HG03442 (cell line): ENCODE measurements around the gene ALPL.

Experiments used
- ATAC-seq: cut with Tn5 transposase; IDR thresholded peaks from one replicate; pipeline ENCODE4 v1.9.1; 2021; ENCODE audit warnings: mild to moderate bottlenecking, moderate library complexity; ENCODE audit not compliant: unreplicated experiment

The ALPL gene

GRCh38 chr1:21574466-21575151 lies 65.4 kb downstream of the ALPL start:
- no peak for ATAC-seq

DNA sequence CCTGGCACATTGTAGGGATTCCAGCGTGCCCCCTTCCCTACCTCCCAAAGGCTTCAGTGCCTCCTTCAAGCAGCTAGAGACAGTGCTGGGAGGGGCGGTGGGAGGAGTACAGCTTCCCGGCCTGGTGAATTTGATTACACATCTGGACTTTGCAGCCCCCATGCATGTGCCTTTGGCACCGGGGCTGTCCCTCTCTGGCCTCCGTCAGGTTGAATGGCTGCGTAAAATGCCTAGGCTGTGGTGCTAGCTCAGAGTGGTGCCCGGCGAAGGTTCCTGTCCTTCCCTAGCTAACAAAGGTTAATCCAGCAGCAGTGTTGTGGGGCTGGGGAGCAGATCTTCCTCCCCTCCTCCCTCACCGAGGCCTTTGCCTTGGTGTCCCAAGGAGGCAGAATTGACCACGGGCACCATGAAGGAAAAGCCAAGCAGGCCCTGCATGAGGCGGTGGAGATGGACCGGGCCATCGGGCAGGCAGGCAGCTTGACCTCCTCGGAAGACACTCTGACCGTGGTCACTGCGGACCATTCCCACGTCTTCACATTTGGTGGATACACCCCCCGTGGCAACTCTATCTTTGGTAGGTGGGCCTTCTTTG lies 66.2 kb downstream of the ALPL start:
- ATAC-seq, result no peak

DNA sequence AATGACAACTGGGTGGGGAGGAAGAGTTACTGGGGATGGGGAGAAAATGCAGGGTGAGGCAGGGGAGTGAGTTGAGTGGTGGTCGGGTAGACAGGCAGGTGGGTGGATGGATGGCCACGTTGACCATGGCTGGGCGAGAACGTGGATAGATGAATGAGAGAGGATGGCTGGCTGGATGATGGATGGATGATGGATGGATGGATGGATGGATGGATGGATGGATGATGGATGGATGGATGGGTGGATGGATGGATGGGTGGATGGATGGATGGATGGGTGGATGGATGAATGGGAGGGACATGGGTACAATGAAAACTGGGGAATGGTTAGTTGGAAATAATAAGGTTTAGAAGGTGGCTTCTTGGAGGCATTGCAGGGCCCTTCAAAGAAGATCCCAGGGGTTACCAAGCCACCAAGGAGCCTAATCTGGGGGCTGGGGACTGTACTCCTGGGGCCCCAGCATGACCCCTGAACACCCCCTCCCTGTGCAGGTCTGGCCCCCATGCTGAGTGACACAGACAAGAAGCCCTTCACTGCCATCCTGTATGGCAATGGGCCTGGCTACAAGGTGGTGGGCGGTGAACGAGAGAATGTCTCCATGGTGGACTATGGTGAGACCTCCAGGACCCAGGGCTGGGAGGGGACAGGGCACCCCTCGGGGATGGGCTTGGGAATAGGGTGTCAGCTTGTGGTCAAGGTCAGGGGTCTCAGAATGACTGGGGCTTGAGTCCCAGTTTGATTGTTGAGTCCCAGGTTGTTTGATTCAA lies 67.0 kb downstream of the ALPL start:
- ATAC-seq, result no peak

DNA sequence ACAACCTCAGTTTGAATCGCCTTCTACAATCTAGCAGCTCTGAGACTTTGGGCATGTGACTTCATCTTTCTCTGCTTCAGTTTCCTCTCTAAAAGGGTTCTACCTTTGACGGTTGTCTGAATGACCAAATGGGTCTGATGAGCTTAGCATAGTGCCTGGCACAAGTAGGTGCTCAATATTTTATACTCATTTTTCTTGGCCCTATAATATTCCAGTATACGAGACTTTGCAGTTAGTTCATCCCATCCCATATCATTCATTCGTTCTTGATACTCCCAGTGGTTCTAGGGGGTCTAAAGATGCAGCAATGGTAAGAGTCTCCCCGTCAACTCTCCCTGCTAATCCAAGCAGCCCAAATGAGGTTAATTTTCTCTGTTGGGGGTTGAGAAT lies 67.6 kb downstream of the ALPL start:
- no peak for ATAC-seq

GRCh38 chr1:21577324-21577723 lies 68.1 kb downstream of the ALPL start:
- no peak for ATAC-seq

DNA sequence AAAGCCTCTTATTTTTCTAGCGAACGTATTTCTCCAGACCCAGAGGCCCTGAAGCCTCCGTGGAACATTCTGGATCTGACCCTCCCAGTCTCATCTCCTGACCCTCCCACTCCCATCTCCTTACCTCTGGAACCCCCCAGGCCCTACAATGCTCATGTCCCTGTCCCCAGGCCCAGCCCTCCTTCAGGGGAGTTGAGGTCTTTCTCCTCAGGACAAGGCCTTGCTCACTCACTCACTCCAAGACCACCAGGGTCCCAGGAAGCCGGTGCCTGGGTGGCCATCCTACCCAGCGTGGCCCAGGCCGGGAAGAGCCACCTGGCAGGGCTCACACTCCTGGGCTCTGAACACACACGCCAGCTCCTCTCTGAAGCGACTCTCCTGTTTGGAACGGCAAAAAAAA lies 68.7 kb downstream of the ALPL start:
- no peak for ATAC-seq

DNA sequence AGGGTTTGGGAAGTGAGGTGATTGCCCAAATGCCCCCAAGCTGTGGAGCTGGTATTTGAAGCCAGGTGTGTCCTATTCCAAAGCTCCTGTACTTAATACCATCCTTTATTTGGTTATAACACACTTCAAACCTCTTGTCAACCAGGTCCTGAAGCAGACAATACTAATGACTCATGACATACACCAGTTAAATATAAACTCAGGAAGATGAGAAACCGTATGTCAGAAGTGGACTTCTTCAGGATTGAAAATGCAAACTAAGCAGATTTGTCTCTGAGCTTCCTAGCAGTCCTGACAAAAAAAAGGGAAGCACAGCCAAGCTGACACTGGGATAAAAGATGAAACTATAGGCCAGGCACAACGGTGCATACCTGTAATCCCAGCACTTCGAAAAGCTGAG lies 70.6 kb downstream of the ALPL start:
- ATAC-seq, result no peak

- ATAC-seq, result no peak
These were observed 74.9 kb downstream of the ALPL start for GRCh38 chr1:21584096-21584495.

GRCh38 chr1:21585037-21585436 lies 75.8 kb downstream of the ALPL start:
- no peak for ATAC-seq

DNA sequence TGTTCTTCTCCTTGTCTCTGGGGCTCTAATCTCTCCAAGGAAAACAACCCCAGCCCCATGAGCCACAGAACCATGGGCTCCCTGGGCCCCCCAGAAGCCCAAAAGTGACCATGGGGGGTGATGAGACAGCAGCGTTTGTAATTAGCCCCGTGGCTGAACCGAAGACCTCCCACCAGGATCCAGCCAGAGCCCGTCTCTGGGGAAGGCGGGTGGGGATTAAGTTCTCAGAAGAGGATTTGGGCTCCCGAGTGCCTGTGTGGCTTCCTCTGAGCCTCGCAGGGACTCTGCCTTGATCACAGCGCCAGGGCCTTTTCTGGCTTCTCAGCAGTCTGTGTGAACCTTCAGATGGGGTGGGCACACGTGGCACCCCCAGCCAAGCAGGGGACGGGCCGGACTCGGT lies 77.0 kb downstream of the ALPL start:
- no peak for ATAC-seq

- ATAC-seq, result no peak
These were observed 77.8 kb downstream of the ALPL start for GRCh38 chr1:21586846-21587601.

- no peak for ATAC-seq
These were observed 78.4 kb downstream of the ALPL start for GRCh38 chr1:21587602-21587953.

GRCh38 chr1:21589618-21590017 lies 80.4 kb downstream of the ALPL start:
- no peak for ATAC-seq

DNA sequence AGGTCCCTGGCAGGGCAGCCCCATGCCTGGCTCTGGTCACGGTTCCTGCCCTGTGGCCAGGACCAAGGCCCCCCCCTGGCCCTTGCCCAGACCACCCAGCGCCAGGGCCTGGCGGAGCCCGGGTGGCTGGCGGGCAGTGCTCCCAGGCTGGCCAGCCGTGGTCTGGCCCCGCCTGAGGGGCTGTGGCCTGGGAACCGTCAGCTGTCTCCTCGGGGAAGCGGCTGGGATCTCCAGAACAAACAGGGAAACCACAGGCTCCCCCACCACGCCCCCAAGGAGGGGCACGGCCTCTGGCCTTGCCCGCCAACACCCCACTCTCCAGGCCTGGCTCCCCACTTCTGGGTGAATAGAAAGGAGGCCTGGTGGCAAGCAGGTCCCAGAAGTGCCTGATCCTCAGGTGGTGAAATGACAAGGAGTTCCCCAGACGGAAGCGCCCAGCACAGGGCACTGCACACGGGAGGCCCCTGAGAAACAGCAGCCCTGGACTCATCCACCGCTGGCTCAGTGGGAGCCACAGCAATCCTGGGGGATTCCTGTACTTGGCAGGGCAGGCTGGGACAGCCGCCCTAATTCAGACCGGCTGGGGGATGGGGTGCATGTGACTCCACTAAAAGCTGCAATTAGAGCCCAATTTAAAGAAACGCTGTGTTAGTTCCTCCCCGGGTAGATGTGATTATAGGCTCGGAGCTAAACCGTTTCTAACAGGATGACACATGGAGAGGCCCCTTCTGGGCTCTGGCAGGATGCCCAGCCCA lies 81.1 kb downstream of the ALPL start:
- ATAC-seq, result no peak

DNA sequence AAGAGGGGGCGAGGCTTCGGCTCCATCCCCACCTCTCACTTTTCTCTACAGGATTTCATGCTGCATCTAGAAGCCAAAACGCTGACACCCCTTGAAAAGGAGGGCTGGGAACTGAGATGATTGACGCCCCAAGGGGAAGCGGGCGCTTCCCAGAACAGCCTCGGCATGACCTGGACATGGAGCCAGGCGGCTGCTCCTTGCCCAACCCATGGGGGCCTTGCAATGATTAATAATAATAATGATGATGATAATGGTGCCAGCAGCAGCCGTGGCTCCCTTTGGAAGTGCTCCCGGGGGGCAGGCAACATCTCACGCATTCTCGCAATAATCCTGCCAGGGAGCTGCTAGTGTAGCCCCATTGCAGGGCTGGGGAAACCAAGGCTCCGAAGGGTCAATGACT lies 81.7 kb downstream of the ALPL start:
- ATAC-seq, result no peak

- ATAC-seq, result no peak
These were observed 83.1 kb downstream of the ALPL start for GRCh38 chr1:21592086-21592865.

DNA sequence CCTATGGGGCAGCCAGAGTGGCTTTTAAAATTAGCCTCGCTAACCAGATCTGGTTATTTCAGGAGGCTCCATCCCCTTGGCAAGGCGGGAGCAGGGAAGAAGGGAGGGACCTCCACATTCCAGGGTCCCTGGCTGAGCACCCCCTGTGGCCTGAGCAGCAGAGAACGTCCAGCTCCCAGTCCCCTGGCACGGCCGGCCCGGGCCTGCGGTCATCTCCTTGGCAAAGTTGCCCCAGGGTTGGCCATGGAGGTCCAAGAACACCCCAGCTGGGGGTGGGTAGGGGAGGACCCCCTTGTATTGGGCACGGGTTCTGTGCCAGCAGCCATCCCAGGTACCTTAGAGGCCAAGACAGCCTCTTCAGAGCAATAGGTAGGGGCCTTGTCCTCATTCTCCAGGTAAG lies 84.0 kb downstream of the ALPL start:
- no peak for ATAC-seq

GRCh38 chr1:21594501-21594900 lies 85.3 kb downstream of the ALPL start:
- no peak for ATAC-seq

DNA sequence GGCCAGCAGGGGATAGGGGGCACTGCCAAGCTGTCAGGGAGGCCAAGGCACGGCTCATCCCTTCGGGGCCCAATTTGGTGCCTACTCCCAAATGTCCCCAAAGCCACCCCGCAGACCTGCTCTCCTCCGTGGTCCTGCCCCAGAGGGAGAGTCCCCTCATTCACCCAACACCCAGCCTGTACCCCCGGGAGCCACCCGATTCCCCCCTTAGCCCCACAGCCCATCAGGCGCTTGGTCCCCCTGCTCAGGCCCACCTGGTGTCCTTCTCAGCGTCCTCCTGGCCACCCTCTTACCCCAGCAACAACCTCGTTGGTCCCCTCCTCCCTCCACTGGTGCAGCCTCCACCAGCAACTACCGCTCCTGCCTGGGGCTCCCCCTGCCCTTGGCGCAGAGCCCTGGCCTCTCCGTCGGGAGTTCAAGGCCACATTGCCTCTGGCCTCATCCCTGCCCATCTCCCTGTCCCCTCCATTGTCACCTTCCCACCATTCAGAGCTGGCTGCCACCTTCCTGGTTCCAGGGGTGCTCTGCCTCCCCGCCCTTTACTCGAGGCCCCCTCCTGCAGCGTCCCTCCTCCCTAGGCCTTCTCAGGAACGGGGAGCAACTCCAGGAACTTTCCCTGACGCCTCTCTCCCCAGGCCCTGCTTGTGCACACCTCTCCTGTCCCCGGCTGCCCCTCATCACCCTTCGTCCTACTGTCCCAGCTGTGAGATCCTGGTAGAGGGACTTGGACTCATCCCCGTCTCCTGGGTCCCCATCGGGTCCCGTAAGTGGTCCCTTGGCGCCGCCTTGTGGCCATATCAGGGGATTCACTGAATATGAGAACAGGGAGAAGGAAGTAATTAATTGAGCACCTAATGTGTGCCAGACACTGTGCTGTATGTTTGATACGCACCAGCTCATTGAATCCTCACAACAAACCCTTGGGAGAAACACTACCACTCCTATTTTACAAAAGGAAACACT lies 86.0 kb downstream of the ALPL start:
- no peak for ATAC-seq
